ENCODE data around the gene STAC3. TPM values are rescaled to one million over a fixed set of nuclear protein-coding genes. Genes with fewer than 3 reads are reported as not detected.

The STAC3 gene
- total and polyA plus RNA-seq, 10 of the 15 experiments (the other 5 are each of a cell fraction or from before 2014, with no cell fraction given): 0.49 to 9.9 (median 3.8) TPM

- BruUV-seq (replicated peaks): no TSS peak
- Histone ChIP-seq H2AFZ (ENCODE audit: control insufficient read depth, low read depth, low read length) (peak within 1 kb of the TSS; percentile 15; the same call in 1 of the 2 replicates), H3K4me3 (peak within 1 kb of the TSS; percentile 50)
These were observed 34.7 kb downstream of the STAC3 start, which contains the start of gene NXPH4 for GRCh38 chr12:57216014-57216911. Gene NXPH4 (plus strand): TSS chr12:57216794. CDS start chr12:57216970, 176 bp downstream.

GRCh38 chr12:57215668-57216013, 35.3 kb downstream of the STAC3 start:
- Histone ChIP-seq H3K9ac (ENCODE audit: control insufficient read depth, insufficient read depth, low read length) (no peak overlapping the region), H3K4me1 (ENCODE audit: control insufficient read depth, insufficient read depth, low read length) (peaks cover 13% of the 10 kb centered on the region), H3K4me2 (ENCODE audit: control insufficient read depth, insufficient read depth) (peak overlapping the region; percentile 83), H3K4me3 (peak overlapping the region; percentile 50), H3K79me2 (ENCODE audit: control insufficient read depth, insufficient read depth, low read length) (no peaks in the 10 kb centered on the region), H3K9me3 (replicated peaks; ENCODE audit: control insufficient read depth, insufficient read depth, low read length) (no peaks in the 10 kb centered on the region), H3K27ac (ENCODE audit: control insufficient read depth, insufficient read depth) (no peak overlapping the region), H2AFZ (ENCODE audit: control insufficient read depth, low read depth, low read length) (no peak overlapping the region), H3K36me3 (ENCODE audit: control insufficient read depth in 2 of 2, insufficient read depth in 2 of 2, low read length in 1 of 2) (no peaks in the 10 kb centered on the region), H3K27me3 (replicated peaks in 1 of 2; ENCODE audit: control insufficient read depth in 2 of 2, insufficient read depth in 2 of 2, low read length in 1 of 2) (peaks cover 27 to 29% of the 10 kb centered on the region in 2 experiments), H4K20me1 (ENCODE audit: control insufficient read depth, insufficient read depth) (no peaks in the 10 kb centered on the region)
- no TSS peak for BruUV-seq (replicated peaks)
- under 1% methylated on average over 7 of the region's 7 CpGs for WGBS (ENCODE audit: insufficient coverage, insufficient replicate concordance, low lambda C conversion rate, missing lambda C conversion rate)
- intact Hi-C loops (cut with micrococcal nuclease; ENCODE audit: unreplicated experiment): no loop called here
- peak; percentile 65 for ATAC-seq
- SMC1A ChIA-PET (ENCODE audit: uncharacterized antibody, unreplicated experiment): interaction anchor here (3.6 to 4.2 kb wide), 2 partner anchors 14 to 26 kb away, joined by 36 to 55 read pairs; partner anchors contain the start of gene SHMT2
- in situ Hi-C loops (cut with MboI): no loop called here
- FAIRE-seq: peak; percentile 69
- no peak for DNase-seq (ENCODE audit: low read depth, low spot score)
- RAD21 ChIA-PET (ENCODE audit: unreplicated experiment): interaction anchor here (0.6 to 3.6 kb wide), 6 partner anchors 12 to 31 kb away, joined by 3 to 21 read pairs (median 3); partner anchors contain the start of gene SHMT2
- CTCF ChIA-PET: interaction anchor here (0.6 to 4.7 kb wide), 7 partner anchors 13 to 245 kb away, joined by 3 to 271 read pairs (median 6); partner anchors contain the start of gene SHMT2
- POLR2A ChIA-PET: no interaction called here
- TF ChIP-seq SMARCA5 (IDR thresholded peaks at IDR 0.05) (no peak), E2F4 (IDR thresholded peaks at IDR 0.05; ENCODE audit: low read depth, low read length) (no peak), STAT1 (conservative IDR thresholded peaks at IDR 0.05) (no peak), CEBPB (IDR thresholded peaks at IDR 0.05; ENCODE audit: borderline replicate concordance in 1 of 2, low read depth in 2 of 2, low read length in 2 of 2) (peak in 1 of 2 experiments; percentile 53; a peak in 1 of 4 replicates), KLF5 (IDR thresholded peaks at IDR 0.05; ENCODE audit: partially characterized antibody) (no peak), HCFC1 (IDR thresholded peaks at IDR 0.05; ENCODE audit: low read length) (no peak), ZNF384 (IDR thresholded peaks at IDR 0.05; ENCODE audit: borderline replicate concordance, low read depth, low read length) (no peak), PKNOX1 (IDR thresholded peaks at IDR 0.05) (no peak), ZSCAN29 (IDR thresholded peaks at IDR 0.05) (no peak), SP1 (IDR thresholded peaks at IDR 0.05; ENCODE audit: low read depth, low read length) (no peak), NRF1 (conservative IDR thresholded peaks at IDR 0.05; ENCODE audit: low read depth, low read length) (no peak)

More at GRCh38 chr12:57216014-57216911, 34.7 kb downstream of the STAC3 start, which contains the start of gene NXPH4:
- CTCF ChIA-PET: interaction anchor here (0.6 to 4.7 kb wide), 8 partner anchors 11 to 244 kb away, joined by 3 to 271 read pairs (median 6); partner anchors contain the start of gene SHMT2
- no peak within 1 kb of the TSS for H3K9ac ChIP-seq (ENCODE audit: control insufficient read depth, insufficient read depth, low read length)
- H3K79me2 ChIP-seq (ENCODE audit: control insufficient read depth, insufficient read depth, low read length): no peaks in the 10 kb centered on the region
- SMC1A ChIA-PET (ENCODE audit: uncharacterized antibody, unreplicated experiment): interaction anchor here (3.6 to 4.2 kb wide), 2 partner anchors 14 to 25 kb away, joined by 36 to 55 read pairs; partner anchors contain the start of gene SHMT2
- DNase-seq (ENCODE audit: low read depth, low spot score): no peak
- RAD21 ChIA-PET (ENCODE audit: unreplicated experiment): interaction anchor here (0.6 to 3.6 kb wide), 8 partner anchors 11 to 31 kb away, joined by 3 to 21 read pairs (median 3); partner anchors contain the start of gene SHMT2
- FAIRE-seq: no peak
- under 1% methylated on average over 44 of the region's 102 CpGs for WGBS (ENCODE audit: insufficient coverage, insufficient replicate concordance, low lambda C conversion rate, missing lambda C conversion rate)
- peaks cover 13% of the 10 kb centered on the region for H3K4me1 ChIP-seq (ENCODE audit: control insufficient read depth, insufficient read depth, low read length)
- POLR2A ChIA-PET: no interaction called here
- peak; percentile 11 for ATAC-seq
- H3K27ac ChIP-seq (ENCODE audit: control insufficient read depth, insufficient read depth): no peak within 1 kb of the TSS
- no peaks in the 10 kb centered on the region for H3K36me3 ChIP-seq (ENCODE audit: control insufficient read depth in 2 of 2, insufficient read depth in 2 of 2, low read length in 1 of 2)
- H3K27me3 ChIP-seq (replicated peaks in 1 of 2; ENCODE audit: control insufficient read depth in 2 of 2, insufficient read depth in 2 of 2, low read length in 1 of 2): peaks cover 31 to 34% of the 10 kb centered on the region in 2 experiments
- intact Hi-C loops (cut with micrococcal nuclease; ENCODE audit: unreplicated experiment) (no loop called here), in situ Hi-C loops (cut with MboI) (no loop called here)
- H4K20me1 ChIP-seq (ENCODE audit: control insufficient read depth, insufficient read depth): no peaks in the 10 kb centered on the region
- TF ChIP-seq NR2F1 (conservative IDR thresholded peaks at IDR 0.05) (0 out of 2 replicates have a peak, but pooled peaks have one; percentile 19), RUNX3 (IDR thresholded peaks at IDR 0.05; ENCODE audit: low read length) (peak; percentile 7; the same call in 1 of the 2 replicates), EZH2 (IDR thresholded peaks at IDR 0.05; ENCODE audit: borderline replicate concordance, control insufficient read depth, low read depth, low read length) (0 out of 2 replicates have a peak, but pooled peaks have one; percentile 66), BHLHE40 (IDR thresholded peaks at IDR 0.05; ENCODE audit: borderline replicate concordance in 1 of 2, low read depth in 2 of 2, low read length in 1 of 2) (peak in 1 of 2 experiments; percentile 33; a peak in 1 of 4 replicates), RAD21 (IDR thresholded peaks at IDR 0.05; ENCODE audit: insufficient read depth, low read depth, low read length) (no peak), TCF3 (IDR thresholded peaks at IDR 0.05; ENCODE audit: borderline replicate concordance, insufficient read depth, low read depth, low read length) (no peak)
- H3K9me3 ChIP-seq (replicated peaks; ENCODE audit: control insufficient read depth, insufficient read depth, low read length): no peaks in the 10 kb centered on the region
- H3K4me2 ChIP-seq (ENCODE audit: control insufficient read depth, insufficient read depth): peak within 1 kb of the TSS; percentile 93

Data from GM12878 (cell line).